ENCODE measurements around the gene KRT86. TPM values are rescaled to one million over a fixed set of nuclear protein-coding genes. Genes with fewer than 3 reads are reported as not detected.

The KRT86 gene
- total RNA-seq, 2 experiments from 2014 or later, result not detected

GRCh38 chr12:52263761-52264434, 10.5 kb upstream of the KRT86 start:
- ChIA-PET POLR2A (no interaction called here), CTCF (interaction anchor here (1.5 kb wide), 1 partner anchor 15 kb away, joined by 5 read pairs; no protein-coding TSS in a partner anchor)

GRCh38 chr12:52264435-52264825, 10.0 kb upstream of the KRT86 start:
- POLR2A ChIA-PET, result no interaction called here
- CTCF ChIA-PET, result interaction anchor here (1.3 to 1.5 kb wide), 2 partner anchors 8 to 14 kb away, joined by 3 to 5 read pairs; no protein-coding TSS in a partner anchor

DNA sequence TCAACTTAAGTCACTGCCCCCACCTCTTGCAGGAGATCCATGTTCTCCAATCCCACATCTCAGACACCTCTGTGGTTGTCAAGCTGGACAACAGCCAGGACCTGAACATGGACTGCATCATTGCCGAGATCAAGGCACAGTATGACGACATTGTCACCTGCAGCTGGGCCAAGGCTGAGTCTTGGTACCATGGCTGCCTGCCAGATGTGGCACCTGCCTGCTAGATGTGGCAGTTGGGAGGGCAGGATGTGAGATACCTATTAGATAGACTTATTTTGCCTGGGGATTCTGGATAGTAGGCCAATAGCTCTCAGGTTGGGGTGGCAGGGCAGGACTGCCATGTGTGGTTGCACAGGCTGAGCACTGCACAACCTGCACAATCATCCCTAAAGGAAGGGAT, 7.9 kb upstream of the KRT86 start:
- POLR2A ChIA-PET, result no interaction called here

DNA sequence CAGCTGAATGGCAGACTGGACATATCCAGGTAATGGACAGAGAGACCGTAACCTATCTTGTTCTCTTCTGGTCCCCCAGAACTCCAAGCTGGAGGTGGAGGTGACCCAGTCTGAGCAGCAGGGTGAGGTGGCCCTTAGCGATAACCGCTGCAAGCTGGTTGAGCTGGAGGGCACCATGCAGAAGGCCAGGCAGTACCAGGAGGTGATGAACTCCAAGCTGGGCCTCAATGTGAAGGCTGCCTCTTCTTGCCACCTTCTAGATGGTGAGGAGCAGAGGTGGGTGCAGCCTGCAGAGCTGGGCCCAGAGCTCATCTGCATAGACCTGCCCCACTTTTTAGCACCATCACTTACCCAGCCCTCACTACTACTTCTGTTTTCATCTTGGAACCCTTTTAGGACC, 7.2 kb upstream of the KRT86 start:
- ChIA-PET POLR2A (no interaction called here), CTCF (interaction anchor here (0.6 to 0.8 kb wide), 2 partner anchors 12 to 649 kb away, joined by 3 read pairs; no protein-coding TSS in a partner anchor)

More for the DNA sequence above, 7.9 kb upstream of the KRT86 start:
- CTCF ChIA-PET, result interaction anchor here (0.8 kb wide), 1 partner anchor 11 kb away, joined by 3 read pairs; no protein-coding TSS in a partner anchor

GRCh38 chr12:52267699-52268098, 6.7 kb upstream of the KRT86 start:
- ChIA-PET POLR2A (no interaction called here), CTCF (no interaction called here)

DNA sequence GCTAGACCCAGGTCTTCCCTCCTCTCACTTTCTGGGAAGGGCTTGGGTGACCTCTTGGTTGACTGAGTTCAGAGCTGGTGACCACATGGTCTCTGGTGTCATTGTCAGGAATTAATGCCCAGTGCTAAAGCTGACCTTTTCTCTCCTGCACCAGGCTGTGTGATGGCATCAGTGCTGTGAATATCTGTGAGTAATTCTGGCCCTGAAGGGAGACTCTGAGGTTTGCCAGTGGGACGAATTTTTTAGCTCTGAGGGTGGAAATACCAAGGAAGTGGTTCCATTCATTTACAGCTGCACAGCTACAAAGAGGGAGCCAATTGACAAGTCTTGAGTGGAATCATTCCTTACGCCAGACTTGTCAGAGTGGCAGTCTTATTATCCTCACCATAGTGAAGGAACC, 6.2 kb upstream of the KRT86 start:
- CTCF ChIA-PET, result no interaction called here
- POLR2A ChIA-PET, result no interaction called here

GRCh38 chr12:52270541-52271070, 3.8 kb upstream of the KRT86 start:
- POLR2A ChIA-PET, result no interaction called here
- CTCF ChIA-PET, result interaction anchor here (0.9 to 1.4 kb wide), 2 partner anchors 9 to 148 kb away, joined by 3 to 6 read pairs; no protein-coding TSS in a partner anchor

- CTCF ChIA-PET, result no interaction called here
- POLR2A ChIA-PET, result no interaction called here
These were observed 3.3 kb upstream of the KRT86 start for GRCh38 chr12:52271158-52271557.

GRCh38 chr12:52275686-52276085, 1.2 kb downstream of the KRT86 start:
- ChIA-PET POLR2A (no interaction called here), CTCF (no interaction called here)

- POLR2A ChIA-PET, result no interaction called here
- CTCF ChIA-PET, result interaction anchor here (0.7 to 2.7 kb wide), 9 partner anchors 19 to 602 kb away, joined by 3 to 13 read pairs (median 3); no protein-coding TSS in a partner anchor
These were observed 3.2 kb downstream of the KRT86 start for GRCh38 chr12:52277486-52278245.

DNA sequence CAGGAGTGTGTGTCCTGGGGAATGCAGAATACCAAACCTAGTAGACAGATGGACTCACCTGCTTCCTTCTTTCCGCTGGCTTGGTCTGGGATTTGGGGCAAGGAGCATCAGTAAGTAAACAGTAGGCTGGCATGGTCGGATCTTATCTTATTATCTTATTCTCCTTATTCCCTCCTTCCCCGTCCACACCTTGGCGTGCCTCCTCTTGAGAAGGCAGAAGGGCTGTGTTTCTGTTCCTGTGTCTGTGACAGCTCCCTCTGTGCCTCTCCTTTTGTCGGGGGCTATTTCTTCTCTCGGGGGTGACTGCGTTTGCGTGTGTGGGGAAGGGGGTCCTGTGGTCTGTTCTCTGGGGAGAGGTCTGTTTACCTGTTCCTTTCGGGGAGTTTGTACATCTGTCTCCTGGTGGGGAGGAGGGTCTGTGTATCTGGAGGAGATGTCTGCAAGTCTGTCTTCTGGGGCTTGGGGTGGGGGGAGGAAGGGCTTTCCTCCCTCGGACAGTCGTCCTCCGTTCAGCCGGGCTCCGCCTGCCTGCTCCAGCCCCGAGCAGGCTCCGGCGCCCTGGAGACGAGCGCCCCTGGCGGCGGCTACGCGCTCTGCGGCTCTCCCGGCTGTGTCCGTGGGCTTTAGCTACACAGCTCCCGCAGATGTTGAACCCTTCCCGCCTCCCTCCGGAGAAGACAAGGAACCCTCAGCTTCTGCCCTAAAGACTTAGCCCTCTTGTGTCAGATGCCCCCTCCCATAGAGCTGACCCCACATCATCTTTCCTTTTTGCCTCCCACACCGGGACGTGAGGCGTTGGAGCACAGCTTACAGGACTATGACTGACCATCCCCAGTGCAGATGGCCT, 4.4 kb downstream of the KRT86 start:
- ChIA-PET POLR2A (interaction anchor here (0.6 kb wide), 1 partner anchor 227 kb away, joined by 4 read pairs; the partner anchor contains the start of gene NR4A1), CTCF (interaction anchor here (0.6 to 2.7 kb wide), 26 partner anchors 9 to 699 kb away, joined by 3 to 13 read pairs (median 4); no protein-coding TSS in a partner anchor)

DNA sequence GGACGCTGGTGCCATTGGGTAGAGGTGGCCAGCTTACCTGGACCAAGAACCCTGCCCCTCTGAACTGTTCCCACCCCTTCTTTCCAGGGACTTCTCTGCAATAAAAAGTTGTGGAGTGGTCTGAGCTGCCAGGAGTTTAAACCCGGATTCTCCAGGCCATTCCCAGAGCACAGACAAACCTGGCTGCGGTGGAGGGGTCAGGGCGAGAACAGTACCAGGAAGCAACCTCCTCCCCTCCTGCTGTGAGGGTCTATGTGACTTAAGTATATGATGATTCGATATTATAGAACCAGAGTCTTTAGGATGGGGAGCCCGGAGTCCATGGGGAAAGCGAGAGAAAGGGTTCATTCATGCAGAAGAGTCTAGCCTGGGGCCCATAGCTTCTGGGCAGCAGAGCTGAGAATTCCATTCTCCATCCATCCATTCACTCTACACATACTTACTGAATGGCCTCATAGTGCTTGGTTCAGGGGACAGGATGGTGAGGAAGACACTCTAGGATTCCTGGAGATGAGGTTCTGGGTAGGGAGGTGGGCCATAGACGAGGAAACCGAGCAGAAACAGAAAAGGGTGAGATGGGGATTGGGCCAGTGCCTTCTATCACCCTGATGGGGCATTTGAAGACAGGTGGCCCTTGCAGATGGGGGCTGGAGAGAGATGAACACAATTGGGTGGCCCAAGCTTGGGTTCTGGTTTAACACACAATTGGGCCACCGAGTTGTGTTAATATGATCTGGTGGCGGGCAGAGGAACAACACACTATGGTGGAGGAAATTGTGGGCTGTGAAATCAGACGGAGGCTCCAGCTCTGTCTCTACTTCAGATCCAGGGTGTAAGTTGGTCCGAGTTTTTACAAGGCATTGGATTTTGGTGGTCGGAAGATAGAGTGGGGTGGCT, 5.2 kb downstream of the KRT86 start:
- ChIA-PET POLR2A (interaction anchor here (0.6 kb wide), 1 partner anchor 228 kb away, joined by 4 read pairs; the partner anchor contains the start of gene NR4A1), CTCF (interaction anchor here (0.6 to 2.7 kb wide), 20 partner anchors 10 to 698 kb away, joined by 3 to 13 read pairs (median 4); no protein-coding TSS in a partner anchor)

DNA sequence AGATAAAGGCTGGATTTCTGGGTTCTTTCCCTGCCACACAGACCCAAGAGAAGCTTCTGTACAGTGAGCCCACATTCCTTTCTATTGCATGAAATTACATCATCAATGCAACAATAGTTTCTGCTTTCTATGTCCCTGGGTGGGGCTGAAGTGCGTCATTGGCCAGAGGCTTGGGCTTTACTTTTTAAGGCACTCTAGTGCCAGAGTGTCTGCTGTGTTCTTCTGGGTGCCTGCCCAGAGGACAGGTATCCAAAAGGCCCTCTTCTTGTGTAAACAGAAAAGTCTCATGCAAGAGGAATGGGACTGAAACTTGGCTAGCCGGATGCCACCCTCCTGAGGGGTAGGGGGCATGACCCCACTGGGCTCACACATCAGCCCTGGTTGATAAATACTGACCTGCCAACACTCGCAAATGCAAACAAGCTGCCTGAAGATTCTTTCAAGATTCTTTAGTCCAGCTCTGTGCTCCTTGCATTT, 5.9 kb downstream of the KRT86 start:
- ChIA-PET CTCF (interaction anchor here (2.4 to 2.7 kb wide), 2 partner anchors 27 to 123 kb away, joined by 12 to 13 read pairs; no protein-coding TSS in a partner anchor), POLR2A (no interaction called here)

DNA sequence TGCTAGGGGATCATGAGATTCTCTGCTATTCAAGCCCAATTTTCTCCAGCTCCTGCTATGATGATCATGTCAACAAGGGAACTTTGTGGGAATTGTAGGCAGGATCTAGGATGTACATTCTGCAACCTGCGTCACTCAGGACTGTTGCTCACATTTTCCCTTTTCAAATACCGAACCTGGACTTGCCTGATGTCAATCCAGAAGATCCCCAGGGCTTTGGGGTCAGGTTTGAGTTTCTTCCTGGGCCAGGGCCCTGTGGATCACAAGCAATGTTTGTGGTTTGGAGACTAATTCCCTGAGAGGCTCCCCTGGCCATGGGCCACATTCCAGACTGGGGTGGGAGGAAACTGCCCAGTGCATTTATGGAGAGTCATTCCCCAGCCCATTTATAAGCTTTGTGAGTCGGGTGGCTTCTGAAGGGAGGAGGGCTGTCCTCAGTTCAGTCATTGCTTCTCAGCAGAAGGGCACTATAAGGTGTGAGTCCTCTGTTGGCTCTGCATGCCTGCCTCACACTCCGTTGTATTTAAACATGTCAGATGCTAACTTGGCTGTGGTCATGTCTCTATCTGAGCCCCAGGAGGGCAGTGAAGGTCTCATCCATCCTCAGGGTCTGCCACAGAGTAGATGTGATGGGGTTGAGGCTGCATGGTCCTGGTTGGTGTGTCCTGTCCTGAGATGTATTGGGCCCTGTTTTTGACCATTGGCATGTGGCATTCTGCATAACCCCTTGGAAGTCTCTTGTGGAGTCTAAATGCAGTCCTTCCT, 6.5 kb downstream of the KRT86 start:
- POLR2A ChIA-PET, result no interaction called here

GRCh38 chr12:52284562-52285171, 10.2 kb downstream of the KRT86 start:
- ChIA-PET POLR2A (no interaction called here), CTCF (no interaction called here)

More for the DNA sequence above, 6.5 kb downstream of the KRT86 start:
- CTCF ChIA-PET, result interaction anchor here (0.7 kb wide), 1 partner anchor 1054 kb away, joined by 3 read pairs; no protein-coding TSS in a partner anchor

- CTCF ChIA-PET, result no interaction called here
- POLR2A ChIA-PET, result no interaction called here
These were observed 10.8 kb downstream of the KRT86 start for GRCh38 chr12:52285172-52285745.

All from activated CD8-positive, alpha-beta memory T cell treated with anti-CD3 and anti-CD28 coated beads for 36 hours (primary cell).